Common myeloid progenitor, CD34-positive (primary cell): ENCODE results near the gene CASZ1. TPM values are rescaled to one million over a fixed set of nuclear protein-coding genes. Genes with fewer than 3 reads are reported as not detected.
A peak's percentile ranks its signal among the peaks of the same experiment; 100 is the strongest.

Experiments used
- CTCF ChIA-PET: fragments of 350-600 bp; sonication (Branson Sonifier 250); formaldehyde crosslinking; loops from one replicate; lab custom pipeline; 2021; ENCODE audit warnings: antibody characterized with exemption; lab: Charles Lee
- POLR2A ChIA-PET: fragments of 350-600 bp; sonication (Branson Sonifier 250); formaldehyde crosslinking; loops from one replicate; lab custom pipeline; 2021; ENCODE audit warnings: antibody characterized with exemption; lab: Charles Lee
- DNase-seq, 3 donors: peaks; one replicate each; pipeline versions ENCODE4 v3.0.0 to v3.0.0-alpha.2; 2013
- H3K27ac ChIP-seq, 2 experiments: 1 replicate in 1 of 2; 2 replicates in 1 of 2; pipeline ENCODE4 v1.7.0; 2013; ENCODE audit warnings: inconsistent platforms in 2 of 2, low read length in 2 of 2, mild to moderate bottlenecking in 2 of 2, low read depth in 1 of 2, moderate library complexity in 1 of 2; ENCODE audit not compliant: severe bottlenecking in 2 of 2, insufficient read depth in 1 of 2, poor library complexity in 1 of 2
- H3K27me3 ChIP-seq, 5 experiments: replicated peaks in 2 of 5; 1 replicate in 3 of 5; 2 replicates in 2 of 5; pipeline versions ENCODE4 v1.6.1 to v1.7.0; 2013; ENCODE audit warnings: low read length in 4 of 5, mild to moderate bottlenecking in 2 of 5, moderate library complexity in 2 of 5, inconsistent platforms in 1 of 5; ENCODE audit not compliant: insufficient read depth in 5 of 5, control insufficient read depth in 4 of 5
- H3K36me3 ChIP-seq, 4 experiments: 1 replicate in 2 of 4; 2 replicates in 2 of 4; pipeline versions ENCODE4 v1.6.1 to v1.7.0; 2013; ENCODE audit warnings: low read length in 3 of 4, control low read depth in 1 of 4, mild to moderate bottlenecking in 1 of 4; ENCODE audit not compliant: control insufficient read depth in 4 of 4, insufficient read depth in 4 of 4
- H3K4me1 ChIP-seq, 4 experiments: 1 replicate in 3 of 4; 2 replicates in 1 of 4; pipeline versions ENCODE4 v1.6.1 to v1.7.1; 2013; ENCODE audit warnings: low read length in 3 of 4, mild to moderate bottlenecking in 3 of 4, control low read depth in 1 of 4, inconsistent platforms in 1 of 4, moderate library complexity in 1 of 4; ENCODE audit not compliant: control insufficient read depth in 4 of 4, insufficient read depth in 4 of 4; ENCODE audit errors: control extremely low read depth in 1 of 4
- H3K4me3 ChIP-seq, 7 experiments: 1 replicate in 4 of 7; 2 replicates in 3 of 7; pipeline versions ENCODE4 v1.5.1 to v1.7.0; 2013; ENCODE audit warnings: mild to moderate bottlenecking in 7 of 7, low read length in 6 of 7, moderate library complexity in 6 of 7, inconsistent platforms in 2 of 7, low read depth in 2 of 7, control low read depth in 1 of 7; ENCODE audit not compliant: insufficient read depth in 4 of 7, control insufficient read depth in 1 of 7; ENCODE audit errors: extremely low read depth in 1 of 7
- H3K9me3 ChIP-seq, 5 experiments: 1 replicate in 4 of 5; 2 replicates in 1 of 5; pipeline versions ENCODE4 v1.6.1 to v1.7.1; 2013; ENCODE audit warnings: low read length in 4 of 5, mild to moderate bottlenecking in 2 of 5, inconsistent platforms in 1 of 5, low read depth in 1 of 5, moderate library complexity in 1 of 5; ENCODE audit not compliant: control insufficient read depth in 4 of 5, insufficient read depth in 2 of 5; ENCODE audit errors: control extremely low read depth in 1 of 5
- WGBS: methylation state at CpG from one replicate; pipeline ENCODE4 v1.1.5; 2013; ENCODE audit not compliant: insufficient coverage; 5-methylcytosine and 5-hydroxymethylcytosine counted together
- polyA plus RNA-seq: library from polyadenylated mRNA; unstranded; fragments of 120-200 nt; gene quantifications from one replicate; pipeline ENCODE4 v1.2.1, GENCODE V29; 2013

CASZ1 gene
- 2.6 TPM for polyA plus RNA-seq

GRCh38 chr1:10796029-10796944, at the start of gene CASZ1:
Gene CASZ1, minus strand, starts transcription at chr1:10796646. Its CDS starts 102,757 bp downstream, at chr1:10693889.
- 0% methylated on average over 21 of the region's 88 CpGs for WGBS
- Histone ChIP-seq H3K36me3 (no peaks in the 10 kb centered on the region), H3K4me3 (peak within 1 kb of the TSS in 5 of 7 experiments; percentile 26 to 73 (median 57)), H3K27me3 (peaks cover 10 to 98% (median 37%) of the 10 kb centered on the region in 5 experiments), H3K27ac (no peak within 1 kb of the TSS), H3K9me3 (no peaks in the 10 kb centered on the region), H3K4me1 (peaks cover 0 to 35% (median 32%) of the 10 kb centered on the region in 4 experiments)
- DNase-seq = peak in 2 of 3 donors; percentile 39 to 55
- ChIA-PET CTCF (interaction anchor here (0.8 kb wide), 1 partner anchor 14 kb away, joined by 4 read pairs; no protein-coding TSS in a partner anchor), POLR2A (interaction anchor here (0.6 kb wide), 1 partner anchor 50 kb away, joined by 3 read pairs; no protein-coding TSS in a partner anchor)

GRCh38 chr1:10843697-10844096, 47.3 kb upstream of the CASZ1 start:
- H3K36me3 ChIP-seq = no peaks in the 10 kb centered on the region
- H3K4me1 ChIP-seq = no peaks in the 10 kb centered on the region
- POLR2A ChIA-PET = no interaction called here
- DNase-seq = peak in 1 of 3 donors; percentile 8
- CTCF ChIA-PET = no interaction called here
- peaks cover 2 to 7% (median 5%) of the 10 kb centered on the region in 5 experiments for H3K27me3 ChIP-seq
- H3K4me3 ChIP-seq = no peak overlapping the region
- no peak overlapping the region for H3K27ac ChIP-seq
- 100% methylated on average over 1 of the region's 2 CpGs for WGBS
- peaks cover 0 to 22% (median 6%) of the 10 kb centered on the region in 5 experiments for H3K9me3 ChIP-seq

- no peaks in the 10 kb centered on the region for H3K36me3 ChIP-seq
- peaks cover 0 to under 1% (median under 1%) of the 10 kb centered on the region in 4 experiments for H3K4me1 ChIP-seq
- H3K27me3 ChIP-seq = peaks cover 3 to 31% (median 14%) of the 10 kb centered on the region in 5 experiments
- H3K4me3 ChIP-seq = no peak overlapping the region
- no peak for DNase-seq
- H3K27ac ChIP-seq = no peak overlapping the region
- peaks cover 0 to 15% (median 1%) of the 10 kb centered on the region in 5 experiments for H3K9me3 ChIP-seq
- ChIA-PET POLR2A (no interaction called here), CTCF (no interaction called here)
- 96% methylated on average over 13 of the region's 13 CpGs for WGBS
Observed at GRCh38 chr1:10841118-10841517, 44.7 kb upstream of the CASZ1 start.

- ChIA-PET CTCF (no interaction called here), POLR2A (interaction anchor here (0.5 kb wide), 1 partner anchor 30 kb away, joined by 3 read pairs; no protein-coding TSS in a partner anchor)
- H3K36me3 ChIP-seq = no peaks in the 10 kb centered on the region
- WGBS = 73% methylated on average over 8 of the region's 9 CpGs
- peaks cover 0 to 47% (median 17%) of the 10 kb centered on the region in 5 experiments for H3K27me3 ChIP-seq
- peaks cover 0 to 6% (median 2%) of the 10 kb centered on the region in 4 experiments for H3K4me1 ChIP-seq
- H3K9me3 ChIP-seq = peaks cover 0 to 10% (median 0%) of the 10 kb centered on the region in 5 experiments
- no peak overlapping the region for H3K27ac ChIP-seq
- no peak for DNase-seq
- H3K4me3 ChIP-seq = no peak overlapping the region
Observed at GRCh38 chr1:10839188-10839770, 42.8 kb upstream of the CASZ1 start.

GRCh38 chr1:10838541-10838940, 42.1 kb upstream of the CASZ1 start:
- ChIA-PET CTCF (no interaction called here), POLR2A (interaction anchor here (1.0 kb wide), 1 partner anchor 8 kb away, joined by 3 read pairs; no protein-coding TSS in a partner anchor)
- WGBS = 73% methylated on average over 11 of the region's 11 CpGs
- no peaks in the 10 kb centered on the region for H3K36me3 ChIP-seq
- no peak overlapping the region for H3K27ac ChIP-seq
- no peak for DNase-seq
- peaks cover 0 to 48% (median 16%) of the 10 kb centered on the region in 5 experiments for H3K27me3 ChIP-seq
- H3K4me3 ChIP-seq = no peak overlapping the region
- H3K9me3 ChIP-seq = peaks cover 0 to 4% (median 0%) of the 10 kb centered on the region in 5 experiments
- H3K4me1 ChIP-seq = peaks cover 0 to 6% (median 2%) of the 10 kb centered on the region in 4 experiments

GRCh38 chr1:10836726-10837125, 40.3 kb upstream of the CASZ1 start:
- Histone ChIP-seq H3K4me1 (peaks cover 0 to 6% (median 2%) of the 10 kb centered on the region in 4 experiments), H3K4me3 (no peak overlapping the region), H3K27me3 (peaks cover 0 to 50% (median 15%) of the 10 kb centered on the region in 5 experiments), H3K27ac (no peak overlapping the region), H3K36me3 (no peaks in the 10 kb centered on the region), H3K9me3 (no peaks in the 10 kb centered on the region)
- CTCF ChIA-PET = no interaction called here
- POLR2A ChIA-PET = no interaction called here
- no peak for DNase-seq
- WGBS = 94% methylated on average over 10 of the region's 11 CpGs
